Spleen (tissue), 11 donors: ENCODE measurements around the gene THBS2. TPM values are rescaled to one million over a fixed set of nuclear protein-coding genes. Genes with fewer than 3 reads are reported as not detected.

Experiments used
- DNase-seq: peaks from one replicate; pipeline ENCODE4 v3.0.0-alpha.2; 2020
- H3K27ac ChIP-seq, 8 donors: fragments of 200-600 bp; sonication (generic) in 7 of 8; 1 replicate in 4 of 8; 2 replicates in 4 of 8; pipeline versions ENCODE4 v1.5.0 to v1.8.0; 2016 to 2021; ENCODE audit warnings: inconsistent platforms in 4 of 8, mild to moderate bottlenecking in 4 of 8, moderate library complexity in 1 of 8
- H3K27me3 ChIP-seq, 7 donors: fragments of 200-600 bp; sonication (generic) in 6 of 7; replicated peaks in 1 of 7; 1 replicate in 4 of 7; 2 replicates in 3 of 7; pipeline versions ENCODE4 v1.5.0 to v1.8.0; 2016 to 2021; ENCODE audit warnings: inconsistent platforms in 3 of 7, mild to moderate bottlenecking in 1 of 7
- H3K36me3 ChIP-seq, 6 donors: fragments of 200-600 bp; sonication (generic) in 5 of 6; 1 replicate in 4 of 6; 2 replicates in 2 of 6; pipeline versions ENCODE4 v1.5.0 to v1.8.0; 2016 to 2021; ENCODE audit warnings: inconsistent platforms in 2 of 6
- H3K4me1 ChIP-seq, 6 donors: fragments of 200-600 bp; sonication (generic) in 5 of 6; 1 replicate in 3 of 6; 2 replicates in 3 of 6; pipeline versions ENCODE4 v1.5.0 to v1.8.0; 2016 to 2021; ENCODE audit warnings: inconsistent platforms in 3 of 6
- H3K4me3 ChIP-seq, 8 donors: fragments of 200-600 bp; sonication (generic) in 7 of 8; 1 replicate in 4 of 8; 2 replicates in 4 of 8; pipeline versions ENCODE4 v1.5.0 to v1.8.0; 2016 to 2021; ENCODE audit warnings: inconsistent platforms in 4 of 8, mild to moderate bottlenecking in 4 of 8, moderate library complexity in 2 of 8
- H3K9me3 ChIP-seq, 8 donors: fragments of 200-600 bp; sonication (generic) in 7 of 8; 1 replicate in 4 of 8; 2 replicates in 4 of 8; pipeline versions ENCODE4 v1.5.0 to v1.8.0; 2016 to 2021; ENCODE audit warnings: inconsistent platforms in 4 of 8
- POLR2A ChIP-seq, 3 donors: fragments of 450-650 bp; IDR thresholded peaks; one replicate each; pipeline ENCODE4 v1.5.1; 2017; ENCODE audit warnings: antibody characterized with exemption in 3 of 3, mild to moderate bottlenecking in 1 of 3
- POLR2AphosphoS5 ChIP-seq, 3 donors: sonication (generic); formaldehyde crosslinking; IDR thresholded peaks; one replicate each; pipeline ENCODE4 v1.5.1; 2017; ENCODE audit warnings: antibody characterized with exemption in 3 of 3
- WGBS, 5 donors: extraction: QIAGEN DNeasy Blood & Tissue Kit in 3 of 5; methylation state at CpG; one replicate each; pipeline versions ENCODE4 v1.1.5 to v1.1.7; 2013 to 2018; 5-methylcytosine and 5-hydroxymethylcytosine counted together
- intact Hi-C: fragments of 100-400 bp; cut with DNase I; formaldehyde crosslinking; loops from one replicate; pipeline ENCODE4 v1.15.0; 2023; ENCODE audit warnings: low total_unique reads
- polyA plus RNA-seq, 3 donors: library from polyadenylated mRNA; stranded (reverse); fragments of 200-250 nt; gene quantifications; one replicate each; pipeline ENCODE4 v1.2.1, GENCODE V29; 2013
- total RNA-seq, 7 donors: library from RNA; depleted of rRNA in 3 of 7; stranded (reverse); fragments of >200 nt in 3 of 7; fragmentation: NEBNext Ultra II Directional in 4 of 7; extraction: Animal tissue kit (Norgen Biotek cat#: 25700) in 4 of 7; gene quantifications; one replicate each; pipeline versions ENCODE4 v1.1.0 to v1.2.1, GENCODE V29; 2016 to 2021
- TF ChIP-seq, protein P1 (sequence below), 11 experiments: fragments of 200-600 bp in 7 of 11; fragments of 450-650 bp in 4 of 11; sonication (generic) in 4 of 11; IDR thresholded peaks in 8 of 11; conservative IDR thresholded peaks in 3 of 11; 1 replicate in 7 of 11; 2 replicates in 4 of 11; pipeline versions ENCODE4 v1.4.0 to v1.8.0; 2016 to 2021; ENCODE audit warnings: antibody characterized with exemption in 11 of 11, inconsistent platforms in 4 of 11, mild to moderate bottlenecking in 1 of 11
- donor health status: healthy with polysubstance abuse.
- donor health status: DM: no; HTN: no; CAD: no; lungs with moderate emphysema.
- donor health status: DM: no; HTN: no; CAD: no.
- donor health status: Bipolar disorder and iron deficiency.
- donor health status: healthy.
- donor health status: DM: no; HTN: no; CAD: no.
- donor health status: DM: yes; HTN: yes; CAD: no.

Gene THBS2
- total and polyA plus RNA-seq, 10 donors: 1.2 to 24.9 (median 5.7) TPM

DNA sequence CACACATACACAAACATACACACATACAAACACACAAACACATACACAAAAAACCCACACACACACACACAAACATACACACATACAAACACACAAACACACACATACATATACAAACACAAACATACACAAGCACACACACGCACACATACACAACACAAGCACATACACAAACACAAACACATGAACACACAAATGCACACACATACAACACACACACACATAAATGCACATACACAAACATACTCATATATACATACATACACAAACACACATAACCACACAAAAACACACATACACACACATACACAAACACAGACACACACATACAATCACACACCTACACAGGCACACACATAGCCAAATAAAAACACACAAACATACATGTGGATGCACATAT, 30.3 kb upstream of the THBS2 start:
- Histone ChIP-seq H3K4me1 (no peaks in the 10 kb centered on the region), H3K27me3 (peaks cover 0 to 21% (median 0%) of the 10 kb centered on the region in 7 donors), H3K4me3 (no peak overlapping the region), H3K36me3 (no peaks in the 10 kb centered on the region), H3K9me3 (no peaks in the 10 kb centered on the region), H3K27ac (no peak overlapping the region)
- intact Hi-C loops: no loop called here
- no peak for DNase-seq
- no peak for TF ChIP-seq POLR2A (IDR thresholded peaks at IDR 0.05)
- TF ChIP-seq, protein P1, sequence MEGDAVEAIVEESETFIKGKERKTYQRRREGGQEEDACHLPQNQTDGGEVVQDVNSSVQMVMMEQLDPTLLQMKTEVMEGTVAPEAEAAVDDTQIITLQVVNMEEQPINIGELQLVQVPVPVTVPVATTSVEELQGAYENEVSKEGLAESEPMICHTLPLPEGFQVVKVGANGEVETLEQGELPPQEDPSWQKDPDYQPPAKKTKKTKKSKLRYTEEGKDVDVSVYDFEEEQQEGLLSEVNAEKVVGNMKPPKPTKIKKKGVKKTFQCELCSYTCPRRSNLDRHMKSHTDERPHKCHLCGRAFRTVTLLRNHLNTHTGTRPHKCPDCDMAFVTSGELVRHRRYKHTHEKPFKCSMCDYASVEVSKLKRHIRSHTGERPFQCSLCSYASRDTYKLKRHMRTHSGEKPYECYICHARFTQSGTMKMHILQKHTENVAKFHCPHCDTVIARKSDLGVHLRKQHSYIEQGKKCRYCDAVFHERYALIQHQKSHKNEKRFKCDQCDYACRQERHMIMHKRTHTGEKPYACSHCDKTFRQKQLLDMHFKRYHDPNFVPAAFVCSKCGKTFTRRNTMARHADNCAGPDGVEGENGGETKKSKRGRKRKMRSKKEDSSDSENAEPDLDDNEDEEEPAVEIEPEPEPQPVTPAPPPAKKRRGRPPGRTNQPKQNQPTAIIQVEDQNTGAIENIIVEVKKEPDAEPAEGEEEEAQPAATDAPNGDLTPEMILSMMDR (IDR thresholded peaks at IDR 0.05 in 8 of 11, conservative IDR thresholded peaks at IDR 0.05 in 3 of 11): no peak
- TF ChIP-seq POLR2AphosphoS5 (IDR thresholded peaks at IDR 0.05): no peak
- WGBS, 5 donors: 88 to 90% (median 90%) methylated on average over 1 of the region's 1 CpG

DNA sequence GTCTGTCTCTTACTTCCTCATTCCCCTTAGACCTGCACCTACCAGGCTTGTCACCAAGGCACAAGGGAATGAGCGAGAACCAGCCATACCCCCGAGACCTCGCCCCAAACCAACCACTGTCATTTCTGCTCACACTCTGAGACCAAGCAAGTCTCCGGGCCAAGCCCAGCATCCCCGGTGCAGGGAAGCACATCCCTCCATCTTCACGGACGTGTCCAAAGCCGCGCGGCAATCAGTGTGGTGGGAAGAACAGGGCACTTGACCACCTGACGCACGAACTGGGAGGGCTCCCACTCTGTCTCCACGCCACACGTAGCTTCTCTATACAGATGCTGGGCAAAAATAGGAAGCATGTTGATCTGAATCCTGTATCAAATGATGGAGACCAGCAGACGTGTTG, 28.4 kb upstream of the THBS2 start:
- no peaks in the 10 kb centered on the region for H3K9me3 ChIP-seq
- H3K36me3 ChIP-seq: no peaks in the 10 kb centered on the region
- no peak overlapping the region for H3K27ac ChIP-seq
- intact Hi-C loops: no loop called here
- WGBS, 5 donors: 92 to 93% (median 93%) methylated on average over 15 of the region's 15 CpGs
- peaks cover 0 to 9% (median 0%) of the 10 kb centered on the region in 7 donors for H3K27me3 ChIP-seq
- no peaks in the 10 kb centered on the region for H3K4me1 ChIP-seq
- no peak for TF ChIP-seq POLR2A (IDR thresholded peaks at IDR 0.05)
- no peak for TF ChIP-seq POLR2AphosphoS5 (IDR thresholded peaks at IDR 0.05)
- TF ChIP-seq, protein P1 (IDR thresholded peaks at IDR 0.05 in 8 of 11, conservative IDR thresholded peaks at IDR 0.05 in 3 of 11): no peak
- no peak overlapping the region for H3K4me3 ChIP-seq
- DNase-seq: no peak

DNA sequence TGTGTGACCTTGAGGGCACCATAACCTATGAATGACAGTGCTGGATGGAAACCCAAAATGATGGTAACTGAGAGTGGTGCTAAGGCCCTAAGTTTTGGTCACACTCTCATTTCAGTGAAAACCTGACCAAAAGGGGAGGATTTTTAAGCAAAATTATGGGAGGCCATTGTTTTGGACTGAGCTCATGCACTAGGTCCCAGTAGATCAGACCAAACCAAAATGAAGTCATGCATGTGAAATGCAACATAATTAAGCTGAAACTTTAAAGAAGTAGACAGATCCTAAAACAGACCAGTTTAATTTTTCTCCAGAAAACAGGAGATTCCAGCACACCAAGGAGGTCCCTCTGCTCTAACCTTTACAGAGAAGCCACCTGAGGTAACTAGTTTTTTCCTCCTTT, 24.0 kb upstream of the THBS2 start:
- TF ChIP-seq, protein P1 (IDR thresholded peaks at IDR 0.05 in 8 of 11, conservative IDR thresholded peaks at IDR 0.05 in 3 of 11): no peak
- no peak for TF ChIP-seq POLR2A (IDR thresholded peaks at IDR 0.05)
- no peak for TF ChIP-seq POLR2AphosphoS5 (IDR thresholded peaks at IDR 0.05)
- no peak for DNase-seq
- Histone ChIP-seq H3K4me3 (no peak overlapping the region), H3K9me3 (no peaks in the 10 kb centered on the region), H3K4me1 (no peaks in the 10 kb centered on the region), H3K27ac (no peak overlapping the region), H3K27me3 (peaks cover 0 to under 1% (median 0%) of the 10 kb centered on the region in 7 donors), H3K36me3 (no peaks in the 10 kb centered on the region)
- intact Hi-C loops: no loop called here

GRCh38 chr6:169274781-169275180, 21.1 kb upstream of the THBS2 start:
- intact Hi-C loops: no loop called here
- WGBS, 5 donors: 33 to 62% (median 44%) methylated on average over 1 of the region's 1 CpG
- no peak for DNase-seq

More at GRCh38 chr6:169274781-169275180, 21.1 kb upstream of the THBS2 start:
- Histone ChIP-seq H3K27ac (no peak overlapping the region), H3K4me3 (no peak overlapping the region), H3K9me3 (no peaks in the 10 kb centered on the region), H3K27me3 (peaks cover 0 to 4% (median 0%) of the 10 kb centered on the region in 7 donors), H3K4me1 (no peaks in the 10 kb centered on the region), H3K36me3 (no peaks in the 10 kb centered on the region)
- TF ChIP-seq, protein P1 (IDR thresholded peaks at IDR 0.05 in 8 of 11, conservative IDR thresholded peaks at IDR 0.05 in 3 of 11): no peak
- TF ChIP-seq POLR2AphosphoS5 (IDR thresholded peaks at IDR 0.05) (no peak), POLR2A (IDR thresholded peaks at IDR 0.05) (no peak)
